Measurements from ENCODE around the gene FUT9.

The FUT9 gene

DNA sequence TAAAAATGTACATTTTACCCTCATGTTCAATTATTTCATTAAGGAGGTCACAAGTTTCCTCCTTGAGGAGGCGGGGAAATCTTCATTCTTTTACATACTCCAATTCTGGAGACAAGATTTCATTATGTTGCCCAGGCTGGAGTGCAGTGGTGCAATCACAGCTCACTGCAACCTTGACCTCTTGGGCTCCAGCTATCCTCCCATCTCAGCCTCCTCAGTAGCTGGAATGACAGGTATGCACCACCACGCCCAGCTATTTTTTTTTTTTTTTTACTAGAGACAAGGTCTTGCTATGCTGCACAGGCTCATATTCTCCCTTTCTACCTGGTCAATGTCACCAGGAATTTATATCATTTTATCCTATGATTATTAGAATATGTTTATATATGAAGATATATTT lies 85.8 kb downstream of the FUT9 start:
- H3K4me3 ChIP-seq (ENCODE audit: low read depth, low read length): no peak overlapping the region
- DNase-seq (ENCODE audit: low read depth): no peak
- TF ChIP-seq, protein P1, sequence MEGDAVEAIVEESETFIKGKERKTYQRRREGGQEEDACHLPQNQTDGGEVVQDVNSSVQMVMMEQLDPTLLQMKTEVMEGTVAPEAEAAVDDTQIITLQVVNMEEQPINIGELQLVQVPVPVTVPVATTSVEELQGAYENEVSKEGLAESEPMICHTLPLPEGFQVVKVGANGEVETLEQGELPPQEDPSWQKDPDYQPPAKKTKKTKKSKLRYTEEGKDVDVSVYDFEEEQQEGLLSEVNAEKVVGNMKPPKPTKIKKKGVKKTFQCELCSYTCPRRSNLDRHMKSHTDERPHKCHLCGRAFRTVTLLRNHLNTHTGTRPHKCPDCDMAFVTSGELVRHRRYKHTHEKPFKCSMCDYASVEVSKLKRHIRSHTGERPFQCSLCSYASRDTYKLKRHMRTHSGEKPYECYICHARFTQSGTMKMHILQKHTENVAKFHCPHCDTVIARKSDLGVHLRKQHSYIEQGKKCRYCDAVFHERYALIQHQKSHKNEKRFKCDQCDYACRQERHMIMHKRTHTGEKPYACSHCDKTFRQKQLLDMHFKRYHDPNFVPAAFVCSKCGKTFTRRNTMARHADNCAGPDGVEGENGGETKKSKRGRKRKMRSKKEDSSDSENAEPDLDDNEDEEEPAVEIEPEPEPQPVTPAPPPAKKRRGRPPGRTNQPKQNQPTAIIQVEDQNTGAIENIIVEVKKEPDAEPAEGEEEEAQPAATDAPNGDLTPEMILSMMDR (IDR thresholded peaks at IDR 0.05; ENCODE audit: low read depth, low read length): no peak

DNA sequence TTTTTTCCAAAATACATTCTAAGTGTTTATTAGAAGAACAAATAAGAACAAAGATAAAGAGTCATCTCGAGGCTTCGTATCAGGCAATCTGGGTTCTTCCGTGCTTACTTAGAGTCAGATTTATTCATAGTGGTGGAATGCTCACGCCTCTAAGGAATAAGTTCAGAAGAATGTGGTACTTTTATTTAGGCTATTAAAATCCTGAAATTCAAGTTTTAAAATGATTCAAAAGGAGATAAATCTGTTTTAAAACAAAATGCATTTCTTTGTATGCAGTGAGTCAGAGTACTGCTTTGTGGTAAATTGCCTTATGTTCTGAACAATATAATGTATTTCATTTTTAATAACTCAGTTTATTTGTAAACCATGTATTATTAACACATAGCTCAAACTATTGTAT lies 89.1 kb downstream of the FUT9 start:
- no peak overlapping the region for H3K4me3 ChIP-seq (ENCODE audit: low read depth, low read length)
- no peak for TF ChIP-seq MYC (IDR thresholded peaks at IDR 0.05; ENCODE audit: low read depth, low read length)
- no peak for TF ChIP-seq POLR2A (IDR thresholded peaks at IDR 0.05; ENCODE audit: extremely low read depth, insufficient read length)
- TF ChIP-seq, protein P2, sequence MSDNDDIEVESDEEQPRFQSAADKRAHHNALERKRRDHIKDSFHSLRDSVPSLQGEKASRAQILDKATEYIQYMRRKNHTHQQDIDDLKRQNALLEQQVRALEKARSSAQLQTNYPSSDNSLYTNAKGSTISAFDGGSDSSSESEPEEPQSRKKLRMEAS (IDR thresholded peaks at IDR 0.05; ENCODE audit: low read depth, low read length): no peak
- TF ChIP-seq, protein P1 (IDR thresholded peaks at IDR 0.05; ENCODE audit: low read depth, low read length): no peak
- no peak for DNase-seq (ENCODE audit: low read depth)

DNA sequence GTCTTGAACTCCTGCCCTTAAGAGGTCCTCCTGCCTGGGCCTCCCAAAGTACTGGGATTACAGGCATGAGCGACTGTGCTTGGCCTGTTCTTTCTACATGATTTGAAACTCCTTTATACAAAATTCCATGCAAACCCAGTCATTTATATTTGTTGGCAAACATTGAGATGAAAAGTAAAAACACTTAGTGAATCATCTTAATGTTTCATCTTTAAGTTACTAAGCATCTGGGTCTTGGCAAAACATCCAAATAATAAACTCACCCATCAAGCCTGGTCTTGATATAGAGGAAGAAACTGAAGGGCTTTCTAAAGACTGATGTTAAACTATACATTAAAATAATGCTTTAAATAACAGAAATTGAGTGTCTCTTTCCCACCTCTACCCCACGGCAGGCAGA lies 95.1 kb downstream of the FUT9 start:
- TF ChIP-seq MYC (IDR thresholded peaks at IDR 0.05; ENCODE audit: low read depth, low read length): no peak
- no peak for TF ChIP-seq POLR2A (IDR thresholded peaks at IDR 0.05; ENCODE audit: extremely low read depth, insufficient read length)
- TF ChIP-seq, protein P2 (IDR thresholded peaks at IDR 0.05; ENCODE audit: low read depth, low read length): no peak
- TF ChIP-seq, protein P1 (IDR thresholded peaks at IDR 0.05; ENCODE audit: low read depth, low read length): no peak
- no peak for DNase-seq (ENCODE audit: low read depth)
- H3K4me3 ChIP-seq (ENCODE audit: low read depth, low read length): no peak overlapping the region

DNA sequence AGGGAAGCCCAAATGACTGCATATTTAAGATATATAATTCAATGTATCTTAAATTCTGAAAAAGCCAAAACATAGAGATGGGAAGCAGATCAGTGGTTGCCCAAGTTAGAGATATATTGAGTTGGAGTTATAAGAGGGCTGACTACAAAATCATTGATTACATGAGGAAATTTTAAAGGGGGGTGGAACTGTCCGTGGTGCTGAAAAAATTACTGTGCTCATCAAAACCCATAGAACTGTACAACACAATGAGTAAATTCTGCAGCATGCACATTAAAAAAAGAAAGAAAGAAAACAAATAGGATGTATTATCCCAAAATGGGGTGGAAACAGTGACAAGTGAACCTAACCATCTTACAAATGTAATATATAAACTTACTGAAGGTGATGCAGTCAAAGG lies 100.9 kb downstream of the FUT9 start:
- peak; percentile 17 for DNase-seq (ENCODE audit: low read depth)
- TF ChIP-seq POLR2A (IDR thresholded peaks at IDR 0.05; ENCODE audit: extremely low read depth, insufficient read length) (no peak), MYC (IDR thresholded peaks at IDR 0.05; ENCODE audit: low read depth, low read length) (no peak)
- TF ChIP-seq, protein P1 (IDR thresholded peaks at IDR 0.05; ENCODE audit: low read depth, low read length): no peak
- TF ChIP-seq, protein P2 (IDR thresholded peaks at IDR 0.05; ENCODE audit: low read depth, low read length): no peak
- H3K4me3 ChIP-seq (ENCODE audit: low read depth, low read length): no peak overlapping the region

DNA sequence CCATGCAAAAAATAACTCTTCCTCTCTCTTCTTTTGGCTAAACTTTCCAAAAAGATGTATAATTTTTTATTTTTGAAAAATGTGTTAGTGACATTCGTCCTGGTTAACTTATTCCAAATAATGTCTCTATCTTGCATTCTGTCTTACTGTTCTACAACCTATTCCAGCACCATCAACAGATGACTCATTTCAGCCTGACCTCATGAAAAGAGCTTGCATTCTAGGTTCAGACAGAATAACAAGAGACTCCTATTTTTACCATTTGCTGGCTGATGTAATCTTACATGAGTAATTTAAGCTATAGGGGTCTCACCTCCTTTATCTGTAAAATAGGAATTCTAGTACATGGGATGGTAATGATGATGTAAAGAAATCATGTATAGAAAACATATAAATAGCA lies 109.0 kb downstream of the FUT9 start:
- H3K4me3 ChIP-seq (ENCODE audit: low read depth, low read length): no peak overlapping the region
- TF ChIP-seq POLR2A (IDR thresholded peaks at IDR 0.05; ENCODE audit: extremely low read depth, insufficient read length): no peak
- TF ChIP-seq, protein P1 (IDR thresholded peaks at IDR 0.05; ENCODE audit: low read depth, low read length): no peak
- no peak for TF ChIP-seq MYC (IDR thresholded peaks at IDR 0.05; ENCODE audit: low read depth, low read length)
- TF ChIP-seq, protein P2 (IDR thresholded peaks at IDR 0.05; ENCODE audit: low read depth, low read length): no peak
- DNase-seq (ENCODE audit: low read depth): no peak

DNA sequence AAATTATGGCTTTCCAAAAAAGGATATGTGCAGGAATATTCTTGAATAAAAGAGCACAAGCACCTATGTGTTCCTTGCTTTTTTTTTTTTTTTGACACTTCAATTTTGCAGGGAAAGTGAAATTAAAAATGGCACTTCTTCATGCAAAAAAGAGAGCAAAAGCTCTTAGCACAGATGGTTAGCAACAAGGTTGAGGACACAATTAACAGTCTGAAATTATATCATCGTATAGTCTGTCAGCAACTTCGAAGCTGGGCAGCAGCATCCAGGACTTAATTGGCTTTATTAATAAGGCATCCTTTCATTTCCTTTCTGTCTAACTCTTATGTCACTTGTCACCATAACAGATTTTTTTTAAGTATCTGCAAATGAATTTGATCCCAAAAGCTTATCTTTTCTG lies 122.6 kb downstream of the FUT9 start:
- H3K4me3 ChIP-seq (ENCODE audit: low read depth, low read length): no peak overlapping the region
- no peak for DNase-seq (ENCODE audit: low read depth)
- TF ChIP-seq POLR2A (IDR thresholded peaks at IDR 0.05; ENCODE audit: extremely low read depth, insufficient read length): no peak
- TF ChIP-seq, protein P2 (IDR thresholded peaks at IDR 0.05; ENCODE audit: low read depth, low read length): no peak
- TF ChIP-seq MYC (IDR thresholded peaks at IDR 0.05; ENCODE audit: low read depth, low read length): no peak
- TF ChIP-seq, protein P1 (IDR thresholded peaks at IDR 0.05; ENCODE audit: low read depth, low read length): no peak
